Measurements from ENCODE around the gene CDKN2AIPNL. TPM values are rescaled to one million over a fixed set of nuclear protein-coding genes. Genes with fewer than 3 reads are reported as not detected.

CDKN2AIPNL gene
- total and polyA plus RNA-seq, 2 of the 8 experiments (the other 6 are each of a cell fraction or from before 2014, with no cell fraction given) = 40.0 to 56.3 TPM

- TF ChIP-seq, protein P1, sequence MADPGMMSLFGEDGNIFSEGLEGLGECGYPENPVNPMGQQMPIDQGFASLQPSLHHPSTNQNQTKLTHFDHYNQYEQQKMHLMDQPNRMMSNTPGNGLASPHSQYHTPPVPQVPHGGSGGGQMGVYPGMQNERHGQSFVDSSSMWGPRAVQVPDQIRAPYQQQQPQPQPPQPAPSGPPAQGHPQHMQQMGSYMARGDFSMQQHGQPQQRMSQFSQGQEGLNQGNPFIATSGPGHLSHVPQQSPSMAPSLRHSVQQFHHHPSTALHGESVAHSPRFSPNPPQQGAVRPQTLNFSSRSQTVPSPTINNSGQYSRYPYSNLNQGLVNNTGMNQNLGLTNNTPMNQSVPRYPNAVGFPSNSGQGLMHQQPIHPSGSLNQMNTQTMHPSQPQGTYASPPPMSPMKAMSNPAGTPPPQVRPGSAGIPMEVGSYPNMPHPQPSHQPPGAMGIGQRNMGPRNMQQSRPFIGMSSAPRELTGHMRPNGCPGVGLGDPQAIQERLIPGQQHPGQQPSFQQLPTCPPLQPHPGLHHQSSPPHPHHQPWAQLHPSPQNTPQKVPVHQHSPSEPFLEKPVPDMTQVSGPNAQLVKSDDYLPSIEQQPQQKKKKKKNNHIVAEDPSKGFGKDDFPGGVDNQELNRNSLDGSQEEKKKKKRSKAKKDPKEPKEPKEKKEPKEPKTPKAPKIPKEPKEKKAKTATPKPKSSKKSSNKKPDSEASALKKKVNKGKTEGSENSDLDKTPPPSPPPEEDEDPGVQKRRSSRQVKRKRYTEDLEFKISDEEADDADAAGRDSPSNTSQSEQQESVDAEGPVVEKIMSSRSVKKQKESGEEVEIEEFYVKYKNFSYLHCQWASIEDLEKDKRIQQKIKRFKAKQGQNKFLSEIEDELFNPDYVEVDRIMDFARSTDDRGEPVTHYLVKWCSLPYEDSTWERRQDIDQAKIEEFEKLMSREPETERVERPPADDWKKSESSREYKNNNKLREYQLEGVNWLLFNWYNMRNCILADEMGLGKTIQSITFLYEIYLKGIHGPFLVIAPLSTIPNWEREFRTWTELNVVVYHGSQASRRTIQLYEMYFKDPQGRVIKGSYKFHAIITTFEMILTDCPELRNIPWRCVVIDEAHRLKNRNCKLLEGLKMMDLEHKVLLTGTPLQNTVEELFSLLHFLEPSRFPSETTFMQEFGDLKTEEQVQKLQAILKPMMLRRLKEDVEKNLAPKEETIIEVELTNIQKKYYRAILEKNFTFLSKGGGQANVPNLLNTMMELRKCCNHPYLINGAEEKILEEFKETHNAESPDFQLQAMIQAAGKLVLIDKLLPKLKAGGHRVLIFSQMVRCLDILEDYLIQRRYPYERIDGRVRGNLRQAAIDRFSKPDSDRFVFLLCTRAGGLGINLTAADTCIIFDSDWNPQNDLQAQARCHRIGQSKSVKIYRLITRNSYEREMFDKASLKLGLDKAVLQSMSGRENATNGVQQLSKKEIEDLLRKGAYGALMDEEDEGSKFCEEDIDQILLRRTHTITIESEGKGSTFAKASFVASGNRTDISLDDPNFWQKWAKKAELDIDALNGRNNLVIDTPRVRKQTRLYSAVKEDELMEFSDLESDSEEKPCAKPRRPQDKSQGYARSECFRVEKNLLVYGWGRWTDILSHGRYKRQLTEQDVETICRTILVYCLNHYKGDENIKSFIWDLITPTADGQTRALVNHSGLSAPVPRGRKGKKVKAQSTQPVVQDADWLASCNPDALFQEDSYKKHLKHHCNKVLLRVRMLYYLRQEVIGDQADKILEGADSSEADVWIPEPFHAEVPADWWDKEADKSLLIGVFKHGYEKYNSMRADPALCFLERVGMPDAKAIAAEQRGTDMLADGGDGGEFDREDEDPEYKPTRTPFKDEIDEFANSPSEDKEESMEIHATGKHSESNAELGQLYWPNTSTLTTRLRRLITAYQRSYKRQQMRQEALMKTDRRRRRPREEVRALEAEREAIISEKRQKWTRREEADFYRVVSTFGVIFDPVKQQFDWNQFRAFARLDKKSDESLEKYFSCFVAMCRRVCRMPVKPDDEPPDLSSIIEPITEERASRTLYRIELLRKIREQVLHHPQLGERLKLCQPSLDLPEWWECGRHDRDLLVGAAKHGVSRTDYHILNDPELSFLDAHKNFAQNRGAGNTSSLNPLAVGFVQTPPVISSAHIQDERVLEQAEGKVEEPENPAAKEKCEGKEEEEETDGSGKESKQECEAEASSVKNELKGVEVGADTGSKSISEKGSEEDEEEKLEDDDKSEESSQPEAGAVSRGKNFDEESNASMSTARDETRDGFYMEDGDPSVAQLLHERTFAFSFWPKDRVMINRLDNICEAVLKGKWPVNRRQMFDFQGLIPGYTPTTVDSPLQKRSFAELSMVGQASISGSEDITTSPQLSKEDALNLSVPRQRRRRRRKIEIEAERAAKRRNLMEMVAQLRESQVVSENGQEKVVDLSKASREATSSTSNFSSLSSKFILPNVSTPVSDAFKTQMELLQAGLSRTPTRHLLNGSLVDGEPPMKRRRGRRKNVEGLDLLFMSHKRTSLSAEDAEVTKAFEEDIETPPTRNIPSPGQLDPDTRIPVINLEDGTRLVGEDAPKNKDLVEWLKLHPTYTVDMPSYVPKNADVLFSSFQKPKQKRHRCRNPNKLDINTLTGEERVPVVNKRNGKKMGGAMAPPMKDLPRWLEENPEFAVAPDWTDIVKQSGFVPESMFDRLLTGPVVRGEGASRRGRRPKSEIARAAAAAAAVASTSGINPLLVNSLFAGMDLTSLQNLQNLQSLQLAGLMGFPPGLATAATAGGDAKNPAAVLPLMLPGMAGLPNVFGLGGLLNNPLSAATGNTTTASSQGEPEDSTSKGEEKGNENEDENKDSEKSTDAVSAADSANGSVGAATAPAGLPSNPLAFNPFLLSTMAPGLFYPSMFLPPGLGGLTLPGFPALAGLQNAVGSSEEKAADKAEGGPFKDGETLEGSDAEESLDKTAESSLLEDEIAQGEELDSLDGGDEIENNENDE (IDR thresholded peaks at IDR 0.05; ENCODE audit: insufficient replicate concordance, low read length) = no peak
- no peak for TF ChIP-seq CEBPB (IDR thresholded peaks at IDR 0.05; ENCODE audit: low read depth, low read length)
- TF ChIP-seq RBBP5 (IDR thresholded peaks at IDR 0.05; ENCODE audit: borderline replicate concordance, low read depth, low read length) = no peak
- no peak for TF ChIP-seq TAF7 (optimal IDR thresholded peaks at IDR 0.05; ENCODE audit: borderline replicate concordance, low read depth, low read length)
- no peak for TF ChIP-seq ZNF274 (IDR thresholded peaks at IDR 0.05; ENCODE audit: borderline replicate concordance, extremely low read depth, low read length)
- TF ChIP-seq SRF (IDR thresholded peaks at IDR 0.05; ENCODE audit: low read depth, low read length) = no peak
- no peak for TF ChIP-seq JUN (IDR thresholded peaks at IDR 0.05; ENCODE audit: low read depth, low read length)
- no peak for TF ChIP-seq BACH1 (IDR thresholded peaks at IDR 0.05; ENCODE audit: low read length)
- no peak for TF ChIP-seq JUND (IDR thresholded peaks at IDR 0.05; ENCODE audit: low read length)
- TF ChIP-seq SIRT6 (IDR thresholded peaks at IDR 0.05; ENCODE audit: low read length) = no peak
- TF ChIP-seq, protein P2, sequence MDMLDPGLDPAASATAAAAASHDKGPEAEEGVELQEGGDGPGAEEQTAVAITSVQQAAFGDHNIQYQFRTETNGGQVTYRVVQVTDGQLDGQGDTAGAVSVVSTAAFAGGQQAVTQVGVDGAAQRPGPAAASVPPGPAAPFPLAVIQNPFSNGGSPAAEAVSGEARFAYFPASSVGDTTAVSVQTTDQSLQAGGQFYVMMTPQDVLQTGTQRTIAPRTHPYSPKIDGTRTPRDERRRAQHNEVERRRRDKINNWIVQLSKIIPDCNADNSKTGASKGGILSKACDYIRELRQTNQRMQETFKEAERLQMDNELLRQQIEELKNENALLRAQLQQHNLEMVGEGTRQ (IDR thresholded peaks at IDR 0.05; ENCODE audit: low read length) = no peak
- no peak for TF ChIP-seq TEAD4 (IDR thresholded peaks at IDR 0.05; ENCODE audit: low read depth, low read length)
These were observed 46.1 kb downstream of the CDKN2AIPNL start (continued) for GRCh38 chr5:134365604-134366003.
